Effector CD4-positive, alpha-beta T cell (primary cell): ENCODE data around the gene OR8B8. TPM values are rescaled to one million over a fixed set of nuclear protein-coding genes. Genes with fewer than 3 reads are reported as not detected.
"Not testable (repeated sequence)": the region's sequence is repeated elsewhere in the genome, so short reads cannot be mapped to it uniquely, and the experiment has no call there.

Experiments used
- DNase-seq: peaks from one replicate; pipeline ENCODE4 v3.0.0-alpha.2; 2020
- total RNA-seq: gene quantifications from one replicate; lab custom pipeline; 2026; lab: John Stamatoyannopoulos, UW

Gene OR8B8, protein sequence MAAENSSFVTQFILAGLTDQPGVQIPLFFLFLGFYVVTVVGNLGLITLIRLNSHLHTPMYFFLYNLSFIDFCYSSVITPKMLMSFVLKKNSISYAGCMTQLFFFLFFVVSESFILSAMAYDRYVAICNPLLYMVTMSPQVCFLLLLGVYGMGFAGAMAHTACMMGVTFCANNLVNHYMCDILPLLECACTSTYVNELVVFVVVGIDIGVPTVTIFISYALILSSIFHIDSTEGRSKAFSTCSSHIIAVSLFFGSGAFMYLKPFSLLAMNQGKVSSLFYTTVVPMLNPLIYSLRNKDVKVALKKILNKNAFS
- total RNA-seq, result not detected

DNA sequence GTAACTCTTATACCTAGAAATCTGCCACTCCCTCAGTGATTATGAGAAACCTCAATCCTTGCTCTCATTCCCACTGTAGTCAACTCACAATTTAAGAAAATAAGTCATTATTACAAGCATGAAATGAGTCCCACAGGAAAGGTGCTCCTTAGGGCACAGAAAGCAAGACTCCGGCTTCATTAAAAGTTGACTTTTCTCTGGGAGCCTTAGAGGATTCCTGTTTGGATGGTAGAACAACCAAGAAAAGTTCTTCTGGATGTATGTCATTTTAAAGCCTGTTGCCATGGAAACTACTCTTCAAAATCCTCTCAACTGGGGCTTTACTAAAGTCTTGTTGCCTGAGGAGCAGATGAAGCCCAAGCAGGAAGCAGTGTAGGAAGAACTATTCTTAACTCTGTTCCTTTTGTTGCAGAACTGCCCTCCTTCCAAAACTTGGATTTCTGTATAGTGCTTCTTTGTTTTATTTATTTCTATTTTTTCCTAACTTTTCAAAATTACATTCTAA lies at the start of gene OR8B8:
OR8B8 (minus strand) TSS at position 51 of the 505 bp plus-strand sequence. CDS start 4,611 bp downstream, outside the sequence.
- DNase-seq, result no peak

DNA sequence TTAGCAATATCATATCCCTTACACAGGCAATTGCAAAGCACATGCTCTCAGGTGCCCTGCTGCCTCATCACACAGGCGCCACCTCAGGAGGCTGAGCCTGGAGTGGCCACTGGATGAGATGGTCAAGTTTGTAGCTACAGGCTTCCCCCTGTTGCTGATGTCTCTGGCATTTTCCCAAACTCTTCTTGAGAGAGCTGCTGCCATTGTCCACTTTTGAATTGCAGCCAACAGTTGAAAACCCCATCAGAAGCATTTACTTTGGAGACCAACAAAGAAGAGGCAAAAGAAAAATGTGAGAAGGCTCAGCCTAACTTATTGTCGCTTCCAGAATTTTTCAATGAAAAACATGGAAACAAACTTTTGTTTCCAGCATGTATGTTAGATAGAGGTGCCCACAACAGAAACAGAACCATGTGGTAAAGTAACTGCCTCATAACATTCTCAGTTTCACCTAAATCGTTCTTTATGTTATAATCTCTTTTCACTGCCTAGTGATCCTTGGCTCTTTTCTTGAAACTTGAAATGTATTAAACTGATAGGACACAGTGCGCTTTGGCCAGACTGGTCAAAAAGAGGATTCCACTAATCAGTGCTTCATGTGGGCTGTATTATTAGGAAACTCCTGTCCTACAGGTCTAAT lies 47.6 kb upstream of the OR8B8 start:
- DNase-seq, result no peak

DNA sequence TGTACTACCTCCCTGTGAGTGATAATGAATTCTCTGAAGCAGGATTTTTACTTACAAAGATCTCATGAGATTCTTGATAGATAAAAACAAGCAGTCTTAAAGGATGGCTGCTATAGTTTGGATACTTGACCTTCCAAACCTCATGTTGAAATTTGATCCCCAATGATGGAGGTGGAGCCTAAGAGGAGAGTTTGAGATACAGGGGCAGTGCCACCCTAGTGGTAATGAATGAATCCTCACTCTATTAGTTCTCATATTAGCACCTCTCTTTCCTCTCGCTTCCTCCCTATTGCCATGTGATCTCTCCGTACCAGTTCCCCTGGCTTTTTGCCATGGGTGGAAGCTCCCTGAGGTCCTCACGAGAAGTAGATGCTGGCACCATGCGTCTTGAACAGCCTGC lies 37.9 kb upstream of the OR8B8 start:
- DNase-seq, result no peak

DNA sequence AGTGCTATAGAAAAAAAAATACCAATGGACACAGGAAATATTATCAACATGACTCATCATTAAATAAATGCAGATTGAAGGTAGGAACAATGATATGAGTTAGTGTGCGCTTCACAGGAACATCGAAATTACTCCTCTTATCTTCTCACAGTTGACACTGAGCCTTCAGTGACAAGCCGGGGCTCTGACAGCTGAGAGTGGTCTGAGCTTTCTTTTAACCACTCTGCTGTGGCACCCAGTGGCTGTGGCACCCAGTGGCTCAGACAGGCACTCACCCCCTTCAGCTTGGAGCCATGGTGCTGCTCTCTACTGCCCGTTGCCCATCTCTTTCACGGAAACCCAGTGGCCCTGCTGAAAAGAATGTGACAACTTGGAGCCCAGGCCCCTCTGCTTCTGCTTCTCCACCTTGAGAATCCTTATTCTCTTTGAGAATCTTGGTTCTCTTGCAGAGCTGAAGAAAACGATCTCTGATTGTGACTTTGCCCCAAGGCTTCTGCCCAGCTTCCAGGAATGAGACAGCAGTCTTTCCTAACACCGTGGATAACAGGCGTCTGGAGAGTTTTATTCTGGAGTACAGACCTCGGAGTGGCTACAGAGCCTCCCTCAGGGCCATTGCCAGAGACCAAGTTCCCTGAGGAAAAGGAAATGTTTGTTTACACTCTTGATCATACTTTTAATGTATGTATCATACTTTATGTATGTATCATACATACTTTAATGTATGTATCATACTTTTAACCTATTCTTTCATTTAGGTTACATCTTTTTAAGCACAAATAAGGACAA lies 37.1 kb upstream of the OR8B8 start:
- DNase-seq, result no peak

DNA sequence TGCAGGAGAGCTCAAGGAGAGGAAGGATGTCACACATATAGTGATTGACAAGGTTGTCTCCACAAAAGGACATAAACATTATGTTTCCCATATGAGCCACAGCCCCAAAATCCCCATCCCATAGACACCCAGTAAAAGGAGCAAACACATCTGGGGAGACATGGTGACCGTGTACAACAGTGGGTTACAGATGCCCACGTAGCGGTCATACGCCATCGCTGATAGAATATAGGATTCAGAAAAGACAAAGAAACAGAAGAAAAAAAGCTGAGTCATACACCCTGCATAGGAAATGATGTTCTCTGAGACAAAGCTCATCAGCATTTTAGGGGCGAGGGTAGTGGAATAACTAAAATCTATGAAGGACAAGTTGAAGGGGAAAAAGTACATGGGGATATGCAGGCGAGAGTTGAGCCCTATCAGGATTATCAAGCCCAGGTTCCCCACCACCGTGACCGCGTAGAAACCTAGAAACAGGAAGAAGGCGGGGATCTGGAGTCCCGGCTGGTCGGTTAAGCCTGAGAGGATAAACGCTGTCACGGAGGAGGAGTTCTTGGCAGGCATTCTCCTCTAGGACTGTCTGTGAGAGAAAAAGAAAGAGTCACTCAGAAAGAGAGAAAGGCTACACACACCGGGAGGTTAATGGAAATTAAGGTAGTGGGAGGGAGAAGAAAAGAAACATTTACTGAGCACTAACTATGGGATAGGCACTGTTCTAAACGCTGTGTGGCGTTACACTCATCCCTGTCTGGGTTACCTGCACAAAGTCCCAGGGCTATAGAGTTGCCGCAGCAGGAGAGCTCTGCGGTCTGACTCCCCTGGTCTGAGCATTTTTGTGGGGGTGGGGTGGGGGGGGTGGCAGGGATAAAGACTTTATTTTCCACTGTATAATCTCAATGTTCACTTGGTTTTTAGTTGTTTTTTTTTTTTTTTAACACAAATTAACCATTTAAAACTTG lies 36.1 kb upstream of the OR8B8 start:
- no peak for DNase-seq

DNA sequence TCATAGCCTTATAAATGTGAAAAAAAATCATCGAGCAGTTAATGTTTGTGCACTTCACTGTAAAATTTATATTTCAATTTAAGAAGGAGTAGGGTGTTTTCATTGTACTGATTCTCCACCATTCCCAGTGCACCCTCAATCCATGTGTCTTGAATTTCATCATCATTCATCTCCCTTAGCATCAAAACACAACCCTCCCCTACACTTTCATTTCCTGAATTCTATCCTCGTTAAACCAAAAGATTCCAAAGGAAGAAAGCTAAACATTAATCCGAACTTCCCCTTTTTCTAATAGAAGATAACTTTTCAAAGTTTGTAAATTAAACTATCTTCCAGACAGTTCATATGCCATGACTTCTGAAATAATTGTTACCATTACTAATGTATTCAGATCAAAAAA lies 34.1 kb upstream of the OR8B8 start:
- DNase-seq, result no peak

DNA sequence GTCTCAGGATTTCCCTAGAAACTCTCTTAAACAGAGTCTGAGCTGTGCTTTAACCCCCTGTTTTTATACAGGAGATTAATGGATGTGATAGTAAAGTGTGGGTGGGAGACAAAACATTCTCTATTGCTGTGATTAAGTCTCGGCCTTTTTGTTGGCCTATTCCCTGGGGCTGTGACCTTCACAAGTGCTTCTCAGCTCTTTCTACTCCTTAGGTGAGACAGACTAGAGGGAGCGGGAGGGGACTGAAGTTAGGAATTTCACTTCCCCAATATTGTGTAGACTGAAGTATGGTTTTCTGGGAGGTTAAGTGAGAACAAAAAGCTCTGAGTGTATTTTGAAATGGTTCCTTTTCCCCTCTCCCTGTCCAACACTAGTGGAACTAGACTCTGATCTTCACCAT lies 29.8 kb upstream of the OR8B8 start:
- no peak for DNase-seq

DNA sequence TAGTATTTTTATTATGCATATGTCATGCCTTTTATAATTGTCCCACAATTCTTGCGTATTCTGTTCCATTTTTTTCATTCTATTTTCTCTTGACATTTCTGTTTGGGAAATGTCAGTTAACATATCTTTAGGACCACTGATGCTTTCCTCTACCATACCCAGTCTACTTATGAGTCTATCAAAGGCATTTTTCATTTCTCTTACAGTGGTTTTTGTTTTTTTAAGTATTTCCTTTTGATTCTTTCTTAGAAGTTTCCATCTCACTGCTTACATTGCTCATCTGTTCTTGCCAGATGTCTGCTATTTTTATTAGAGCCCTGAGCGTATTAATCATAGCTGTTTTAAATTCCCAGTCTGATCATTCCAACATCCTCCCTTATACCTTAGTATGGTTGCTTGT lies 29.3 kb upstream of the OR8B8 start:
- no peak for DNase-seq

DNA sequence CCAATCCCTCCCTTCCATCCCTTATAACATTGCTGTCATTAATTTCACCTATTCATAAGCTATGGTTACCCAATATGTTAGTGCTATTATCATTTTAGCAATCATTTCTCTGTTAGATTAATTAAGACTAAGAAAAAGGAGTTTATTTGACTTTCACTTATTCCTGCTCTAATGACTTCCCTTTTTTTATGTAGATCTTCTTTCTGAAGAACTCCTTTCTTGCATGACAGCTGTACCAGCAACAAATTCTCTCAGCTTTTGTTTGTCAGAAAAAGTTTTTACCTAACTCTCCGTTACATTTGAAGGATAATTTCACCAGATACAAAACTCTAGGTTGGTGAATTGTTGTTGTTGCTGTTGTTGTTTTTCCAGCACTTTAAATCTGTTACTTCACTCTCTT lies 28.6 kb upstream of the OR8B8 start:
- no peak for DNase-seq

DNA sequence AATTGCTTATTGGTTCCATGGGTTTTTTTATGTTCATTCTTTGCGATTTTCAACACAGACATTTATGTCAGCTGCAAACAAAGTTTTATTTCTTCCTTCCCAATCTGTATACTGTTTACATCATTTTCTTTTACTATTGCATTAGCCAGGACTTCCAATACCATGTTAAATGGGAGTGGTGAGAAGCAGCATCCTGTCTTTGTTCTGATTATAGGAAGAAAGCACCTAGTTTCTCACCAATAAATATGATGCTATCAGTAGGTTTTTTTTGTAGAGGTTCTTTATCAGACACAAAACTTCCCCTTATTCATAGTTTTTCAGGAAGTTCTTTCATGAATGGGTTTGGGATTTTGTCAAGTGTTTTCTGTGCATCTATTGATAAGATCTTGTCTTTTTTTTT lies 28.0 kb upstream of the OR8B8 start:
- DNase-seq, result no peak

DNA sequence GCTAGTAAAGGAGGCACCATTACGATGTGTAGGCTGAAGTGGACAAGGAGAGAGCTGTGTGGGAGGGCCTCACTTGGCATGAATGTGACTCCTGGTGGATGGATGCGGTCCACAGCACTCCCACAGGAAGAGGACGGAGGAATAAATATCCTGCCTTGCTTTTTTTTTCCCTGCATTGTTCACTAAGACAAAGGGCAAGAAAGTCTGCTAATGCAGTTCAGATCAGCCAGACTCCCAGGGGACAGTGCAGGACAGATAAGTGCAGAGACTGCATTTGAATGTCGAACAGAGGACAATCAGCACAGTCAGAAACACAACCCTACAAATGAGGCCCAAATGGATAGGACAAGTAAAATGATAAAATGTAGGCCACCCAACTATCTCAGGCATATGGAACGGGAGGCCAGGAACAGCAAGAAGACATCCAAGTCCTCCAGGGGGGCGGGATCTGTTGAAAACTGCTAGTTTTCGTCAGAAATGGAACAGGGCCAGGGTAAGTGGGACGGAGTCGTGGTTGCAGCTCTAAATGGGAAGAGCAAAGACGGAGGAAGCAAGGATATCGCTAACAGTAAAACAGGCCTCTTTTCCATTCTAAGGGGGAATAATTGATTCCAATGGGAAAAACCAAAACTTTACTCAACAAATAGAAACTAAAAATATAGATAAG lies 25.2 kb upstream of the OR8B8 start:
- DNase-seq, result no peak

DNA sequence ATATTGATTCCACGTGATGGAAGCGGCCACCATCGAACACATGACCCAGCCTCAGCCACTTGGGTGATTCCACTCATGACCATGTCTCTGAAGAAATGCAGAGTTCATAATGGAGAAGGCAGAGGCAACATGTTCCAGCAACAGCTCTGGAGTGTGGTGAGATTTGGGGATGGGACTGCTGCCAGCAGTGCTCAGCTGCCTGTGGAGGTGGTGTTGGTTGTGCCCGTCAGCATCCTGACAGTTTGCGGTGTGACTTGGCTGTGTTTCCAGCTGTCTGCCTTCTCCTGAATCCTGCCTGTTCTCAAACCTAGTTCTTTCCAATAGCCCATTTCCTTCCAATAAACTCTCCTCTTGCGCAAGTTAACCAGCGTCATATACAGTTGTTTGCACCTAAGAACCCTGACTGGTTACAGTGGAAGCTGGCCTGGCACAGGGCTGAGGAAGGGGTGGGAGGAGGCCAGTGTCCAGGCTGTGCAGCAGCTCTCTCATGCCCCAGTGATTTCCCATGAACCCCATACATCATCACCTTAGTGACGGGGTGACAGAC lies 22.0 kb upstream of the OR8B8 start:
- DNase-seq, result no peak

DNA sequence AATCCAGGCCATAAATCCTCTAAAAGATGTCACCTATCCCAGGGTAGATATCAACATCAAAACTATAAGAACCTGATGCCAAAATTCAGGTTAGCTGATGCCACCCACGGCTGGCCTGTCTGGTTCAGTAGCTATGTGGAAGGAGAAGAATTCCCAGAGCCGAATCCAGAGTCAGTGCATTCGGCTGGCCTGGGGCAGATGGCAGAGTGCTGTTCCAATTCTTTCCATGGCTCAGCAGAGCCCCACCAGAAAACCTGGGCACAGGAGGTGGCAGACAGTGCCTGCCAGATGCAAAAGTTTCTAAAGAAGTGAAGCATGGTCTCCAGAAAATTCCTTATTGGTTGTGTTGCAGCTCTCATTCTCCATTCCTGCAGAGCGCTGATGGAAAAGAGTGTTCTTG lies 19.9 kb upstream of the OR8B8 start:
- DNase-seq, result no peak

DNA sequence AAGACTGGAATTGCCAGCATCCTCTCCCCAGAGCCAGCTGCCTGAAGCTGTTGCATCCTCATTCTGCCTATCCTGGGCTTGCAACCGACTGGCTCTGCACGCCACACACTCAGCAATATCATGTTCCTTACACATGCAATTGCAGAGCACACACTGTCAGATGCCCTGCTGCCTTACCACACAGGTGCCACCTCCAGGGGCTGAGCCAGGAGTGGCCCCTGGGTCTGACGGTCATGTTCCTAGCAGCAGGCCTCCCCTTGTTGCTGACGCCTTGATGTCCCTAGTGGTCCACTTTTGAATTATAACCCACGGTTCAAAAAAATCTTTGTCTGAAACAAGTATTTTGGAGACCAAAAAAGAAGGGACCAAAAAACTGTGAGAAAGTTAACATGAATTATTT lies 18.5 kb upstream of the OR8B8 start:
- no peak for DNase-seq

DNA sequence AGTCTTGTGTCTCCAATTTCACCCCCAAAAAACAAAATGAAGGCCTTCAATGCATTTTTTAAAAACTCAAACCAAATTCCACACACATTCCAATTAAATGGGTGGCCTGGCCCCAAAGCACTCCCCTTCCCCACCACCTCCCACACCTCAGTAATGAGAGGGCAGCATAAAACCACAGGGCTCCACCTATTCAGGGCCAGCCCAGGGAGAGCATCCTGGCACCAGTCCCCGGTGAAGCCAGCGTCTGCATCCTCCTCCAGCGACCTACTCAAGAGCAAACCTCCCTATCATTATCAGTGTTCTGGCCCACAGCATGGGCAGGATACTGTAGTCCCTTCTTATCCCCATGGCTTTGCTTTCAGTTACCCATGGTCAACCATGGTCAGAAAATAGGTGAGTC lies 17.8 kb upstream of the OR8B8 start:
- no peak for DNase-seq

DNA sequence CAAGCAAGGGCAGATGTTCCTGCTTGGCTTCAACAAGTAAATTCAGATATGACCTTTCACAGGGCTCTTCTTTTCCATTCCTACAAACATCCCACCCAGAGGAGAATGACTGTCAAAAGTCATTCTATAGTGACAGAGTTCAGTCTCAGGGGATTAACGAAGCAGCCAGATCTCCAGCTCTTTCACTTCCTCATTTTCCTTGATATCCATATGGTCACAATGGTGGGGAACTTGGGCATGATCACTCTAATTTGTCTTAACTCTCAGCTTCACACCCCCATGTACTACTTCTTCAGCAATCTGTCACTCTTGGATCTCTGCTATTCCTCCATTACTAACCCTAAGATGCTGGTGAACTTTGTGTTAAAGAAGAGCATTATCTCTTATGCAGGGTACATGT lies 15.0 kb upstream of the OR8B8 start:
- no peak for DNase-seq

DNA sequence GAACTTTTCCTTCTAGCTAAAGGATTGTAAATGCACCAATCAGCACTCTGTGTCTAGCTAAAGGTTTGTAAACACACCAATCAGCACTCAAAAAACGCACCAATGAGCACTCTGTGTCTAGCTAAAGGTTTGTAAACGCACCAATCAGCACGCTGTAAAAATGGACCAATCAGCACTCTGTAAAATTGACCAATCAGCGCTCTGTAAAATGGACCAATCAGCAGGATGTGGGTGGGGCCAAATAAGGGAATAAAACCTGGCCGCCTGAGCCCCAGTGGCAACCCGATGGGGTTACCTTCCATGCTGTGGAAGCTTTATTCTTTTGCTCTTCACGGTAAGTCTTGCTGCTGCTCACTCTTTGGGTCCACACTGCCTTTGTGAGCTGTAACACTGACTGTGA lies 13.9 kb upstream of the OR8B8 start:
- not testable (repeated sequence) for DNase-seq

DNA sequence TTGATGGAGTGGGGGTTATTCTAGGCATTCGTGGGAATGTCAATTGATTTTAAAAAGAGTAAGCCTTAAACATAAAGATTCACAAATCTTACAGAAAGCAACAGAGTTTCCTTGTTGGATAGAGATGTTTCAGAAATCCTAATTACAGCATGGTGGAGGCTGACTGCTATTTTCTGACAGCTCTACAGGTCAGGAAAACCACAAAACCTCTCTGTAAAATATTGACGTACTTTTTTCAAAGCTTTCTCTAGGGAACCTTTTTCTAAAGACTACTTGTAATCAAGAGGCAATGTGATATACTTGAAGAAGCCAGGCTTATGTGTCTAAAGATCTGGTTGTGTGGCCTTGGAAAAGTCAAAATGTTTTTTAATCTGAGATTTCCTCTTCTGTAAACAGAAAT lies 9.1 kb upstream of the OR8B8 start:
- DNase-seq, result no peak

DNA sequence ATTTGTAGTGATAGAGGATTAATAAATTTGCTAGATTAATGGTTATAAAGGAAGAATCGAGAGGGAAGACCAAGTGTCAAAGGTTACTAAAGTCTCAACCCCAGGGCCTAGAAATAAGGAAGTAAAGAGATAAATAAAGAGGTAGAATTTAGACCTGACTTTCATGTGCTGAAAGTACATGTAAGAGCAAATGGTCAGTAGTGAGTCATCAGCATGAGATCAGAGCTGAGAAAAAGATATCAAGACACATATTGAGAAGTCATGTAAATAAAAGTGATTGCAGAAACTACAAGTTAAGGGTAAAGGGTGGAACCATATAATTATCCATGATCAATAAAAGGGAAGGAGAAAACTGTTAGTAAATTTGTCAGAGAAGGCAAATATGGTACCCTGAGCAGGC lies 1.4 kb upstream of the OR8B8 start:
- DNase-seq, result no peak

DNA sequence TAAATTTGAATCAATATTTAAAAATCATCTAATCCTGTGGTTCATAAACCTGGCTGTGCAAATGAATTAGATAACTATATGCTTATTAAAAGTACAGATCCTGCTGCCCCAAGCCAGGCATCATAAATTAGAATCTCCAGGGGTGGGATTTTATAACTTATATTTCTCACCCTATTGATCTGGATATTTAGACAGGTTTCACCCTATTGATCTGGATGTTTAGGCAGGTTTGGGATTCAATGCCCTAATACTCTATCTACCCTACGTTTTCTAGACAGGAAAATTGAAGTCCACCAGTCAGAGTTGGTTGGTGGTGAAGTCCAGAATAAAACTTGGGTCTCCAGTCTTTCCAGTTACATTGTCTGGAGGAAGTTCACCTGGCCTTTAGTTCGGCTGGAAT lies 2.6 kb downstream of the OR8B8 start:
- no peak for DNase-seq

DNA sequence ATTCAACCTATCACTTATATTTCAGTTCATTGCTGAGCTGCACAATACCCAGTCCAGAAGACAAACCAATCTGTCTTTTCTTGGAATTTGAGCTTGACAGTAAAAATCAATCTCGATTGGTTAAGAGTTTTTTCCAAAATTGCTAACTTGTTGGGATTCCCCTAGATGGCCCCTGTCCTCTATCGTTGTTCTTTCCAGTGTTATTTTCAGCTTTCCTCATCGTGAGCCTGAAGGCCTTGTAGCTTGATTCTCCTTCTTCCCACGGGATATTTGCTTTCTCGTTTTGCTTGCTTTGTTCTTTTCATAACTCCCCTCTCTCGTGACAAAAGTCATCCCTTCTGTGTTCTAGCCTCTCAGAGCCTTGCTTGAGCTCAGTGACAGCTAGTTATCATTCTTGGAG lies 3.1 kb downstream of the OR8B8 start:
- DNase-seq, result no peak

DNA sequence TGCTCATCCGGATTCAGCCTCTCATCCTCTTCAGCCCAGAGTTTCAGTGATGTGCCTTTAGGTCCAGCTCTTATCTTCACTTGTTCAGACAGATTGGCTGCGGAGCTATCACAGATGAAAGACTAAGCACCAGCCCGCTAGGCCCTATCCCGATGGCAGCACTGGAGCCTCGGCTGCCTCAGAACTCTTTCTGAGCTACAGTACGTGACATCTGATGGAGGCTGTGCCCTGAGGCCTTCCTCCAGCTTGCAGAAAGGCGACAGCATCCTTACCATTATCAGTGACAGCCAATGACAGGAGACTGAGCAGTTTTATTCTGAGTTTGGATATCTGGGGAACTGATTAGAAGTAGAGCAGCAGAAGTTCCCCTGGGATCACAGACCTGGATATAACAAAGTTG lies 4.0 kb downstream of the OR8B8 start:
- no peak for DNase-seq
